Stromal cell of bone marrow (primary cell): ENCODE results near the gene IL9.
A peak's percentile ranks its signal among the peaks of the same experiment; 100 is the strongest.

Experiments used
- DNase-seq: peaks from one replicate; pipeline ENCODE4 v3.0.0-alpha.2; 2012; ENCODE audit warnings: low read depth

Gene IL9

DNA sequence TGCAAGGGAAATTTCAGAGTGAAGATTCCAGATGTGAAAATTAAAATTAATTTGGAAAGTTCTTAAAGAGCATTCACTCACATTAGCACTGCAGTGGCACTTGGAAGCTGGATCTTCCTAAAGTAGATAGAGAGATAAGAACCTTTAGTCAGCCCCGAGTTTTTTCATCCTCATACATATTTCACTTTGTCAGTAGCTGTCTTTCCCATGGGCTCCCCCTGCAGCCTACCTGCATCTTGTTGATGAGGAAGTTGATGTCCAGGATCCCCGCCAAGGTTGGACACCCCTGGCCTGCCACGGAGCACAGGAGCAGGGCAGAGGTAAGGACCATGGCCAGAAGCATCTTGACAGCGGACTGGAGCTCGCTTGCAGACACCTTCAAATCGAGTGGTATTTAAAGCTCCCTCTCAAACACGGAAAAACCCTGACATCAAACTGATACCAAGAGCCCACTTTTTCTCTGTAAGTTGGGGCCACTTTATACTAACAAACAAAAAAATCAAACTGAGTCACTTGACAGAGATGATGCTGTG is at the start of gene IL9:
Gene IL9, minus strand, starts transcription at position 368 of the 533 bp plus-strand sequence. Its CDS starts 25 bp downstream, at position 343.
- DNase-seq = no peak

GRCh38 chr5:135944967-135945560 is 49.4 kb upstream of the IL9 start:
- peak; percentile 75 for DNase-seq

- DNase-seq = no peak
These were observed 48.9 kb upstream of the IL9 start for GRCh38 chr5:135944564-135944963.

GRCh38 chr5:135942202-135942771 is 46.6 kb upstream of the IL9 start:
- no peak for DNase-seq

GRCh38 chr5:135941711-135942110 is 46.1 kb upstream of the IL9 start:
- DNase-seq = no peak

DNA sequence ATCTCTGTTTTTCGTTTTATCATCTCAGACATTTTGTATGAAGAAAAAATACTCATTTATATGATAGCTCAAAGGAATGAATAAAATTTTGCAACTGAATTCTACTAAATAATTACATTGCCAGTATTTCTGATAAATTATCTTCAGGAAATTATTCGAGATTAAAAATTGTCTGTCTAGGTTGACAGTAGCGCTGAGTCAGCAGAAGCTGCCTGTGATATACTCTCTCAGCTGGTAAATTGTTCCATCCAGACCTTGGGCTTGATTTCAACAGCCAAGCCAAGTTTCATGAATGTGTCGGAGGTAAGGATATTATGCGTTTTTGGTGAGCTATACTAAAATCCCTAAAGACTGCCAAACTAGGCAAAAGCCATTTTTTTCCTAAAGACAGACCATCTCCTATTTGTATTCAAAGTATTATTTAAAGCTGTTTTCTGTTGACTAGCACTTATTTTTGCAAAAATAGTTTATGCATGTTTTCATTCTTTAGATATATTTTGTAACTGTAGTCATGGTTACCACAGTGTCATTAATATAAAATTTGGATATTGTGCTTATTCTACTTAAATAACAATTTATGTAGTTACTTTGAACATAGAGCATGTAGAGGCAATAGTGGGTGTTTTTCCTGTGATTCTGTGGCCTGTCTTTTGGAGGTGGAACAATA is 41.7 kb upstream of the IL9 start:
- DNase-seq = no peak

DNA sequence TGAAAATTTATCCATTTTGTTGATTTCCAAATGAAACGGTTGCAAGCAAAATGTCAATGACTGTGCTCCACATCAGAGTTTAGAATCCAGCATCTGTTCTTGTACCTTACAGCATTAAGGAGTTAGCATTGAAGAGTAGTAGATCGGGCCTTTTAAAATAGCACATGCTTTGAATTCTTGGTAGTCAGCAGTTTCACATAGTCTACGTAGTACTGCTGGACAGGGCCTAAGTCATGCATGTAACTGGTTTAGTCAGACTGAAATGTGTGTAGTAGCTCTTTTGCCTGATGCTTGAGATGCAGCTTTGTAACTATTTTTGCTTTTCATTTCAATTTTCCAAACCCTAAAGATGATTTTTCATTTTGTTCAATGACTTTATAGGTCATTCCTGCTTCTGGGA is 39.3 kb upstream of the IL9 start:
- DNase-seq = no peak

DNA sequence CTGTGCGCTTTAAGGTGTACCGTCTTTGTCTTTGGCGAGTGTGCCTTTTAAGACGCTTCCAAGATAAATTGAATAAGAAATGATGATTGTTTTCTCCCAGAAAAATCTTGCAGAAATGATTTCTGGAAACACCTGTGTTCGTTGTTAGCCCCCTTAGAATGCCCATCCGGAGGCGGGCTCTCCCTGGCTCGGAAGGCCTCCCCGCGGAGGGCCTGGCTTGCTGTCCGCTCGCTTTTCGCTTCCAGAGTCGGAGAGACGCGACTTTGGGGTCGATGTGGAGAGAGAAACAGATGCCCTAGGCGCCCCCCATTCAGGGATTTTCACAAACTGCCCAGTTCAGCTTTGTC is 35.3 kb upstream of the IL9 start:
- no peak for DNase-seq

GRCh38 chr5:135930029-135930948 is 34.6 kb upstream of the IL9 start:
- DNase-seq = no peak

DNA sequence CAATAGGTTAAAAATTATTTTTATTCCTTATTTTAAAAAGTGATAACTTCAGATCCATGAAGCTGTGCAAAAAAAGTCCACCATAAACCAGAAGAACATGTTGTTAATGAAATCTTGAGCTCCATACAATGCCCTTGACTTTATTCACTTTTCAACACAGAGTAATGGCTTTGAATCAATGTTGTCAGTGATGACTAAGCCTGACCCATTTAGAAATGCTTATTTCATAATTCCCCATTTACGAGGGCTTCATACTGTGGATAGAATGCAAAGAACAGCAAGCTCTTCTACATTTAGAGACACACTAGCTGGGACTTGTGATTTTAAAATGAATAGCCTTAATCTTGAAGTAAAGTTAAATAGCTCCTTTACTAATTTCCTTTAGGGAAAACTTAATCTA is 25.7 kb upstream of the IL9 start:
- DNase-seq = peak; percentile 38

- no peak for DNase-seq
These were observed 24.6 kb upstream of the IL9 start for GRCh38 chr5:135920199-135920598.

- no peak for DNase-seq
These were observed 21.1 kb upstream of the IL9 start for GRCh38 chr5:135916638-135917263.

- DNase-seq = no peak
These were observed 19.9 kb upstream of the IL9 start for GRCh38 chr5:135915466-135916001.

- no peak for DNase-seq
These were observed 18.3 kb upstream of the IL9 start for GRCh38 chr5:135913713-135914626.

DNA sequence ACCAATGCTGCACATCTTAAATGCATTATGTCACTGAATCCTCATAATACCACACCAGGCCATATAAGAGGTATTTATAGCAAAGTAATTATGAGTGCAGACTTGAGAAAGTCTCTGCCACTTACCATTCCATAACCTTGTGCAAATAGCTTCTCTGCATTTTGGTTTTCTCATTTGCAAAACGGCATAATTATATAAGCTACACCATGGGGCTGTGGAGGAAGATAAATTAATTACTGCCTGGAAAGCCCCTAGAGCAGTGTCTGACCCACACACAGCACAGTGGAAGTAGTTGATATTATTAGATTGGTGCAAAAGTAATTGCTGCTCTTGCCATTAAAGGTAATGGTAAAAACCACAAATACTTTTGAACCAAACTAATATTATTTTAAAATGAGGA is 9.5 kb upstream of the IL9 start:
- DNase-seq = no peak

DNA sequence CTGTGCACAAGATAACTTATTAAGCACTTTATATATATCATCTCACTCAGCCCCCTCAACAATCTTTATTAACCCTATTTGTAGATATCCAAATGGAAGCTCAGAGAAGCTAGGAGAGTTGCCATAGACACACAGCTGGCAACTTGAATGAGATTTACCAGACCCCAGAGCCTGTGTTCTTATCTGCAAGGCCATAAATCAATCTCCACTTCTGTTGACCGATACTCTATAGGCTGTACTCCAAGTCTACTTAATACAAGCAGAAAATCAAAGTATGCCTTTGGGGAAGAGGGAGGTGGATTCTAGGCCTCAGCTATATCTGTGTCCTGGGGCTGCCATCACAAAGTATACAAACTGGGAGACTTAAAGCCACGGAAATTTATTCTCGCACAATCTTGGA is 6.0 kb upstream of the IL9 start:
- DNase-seq = no peak

DNA sequence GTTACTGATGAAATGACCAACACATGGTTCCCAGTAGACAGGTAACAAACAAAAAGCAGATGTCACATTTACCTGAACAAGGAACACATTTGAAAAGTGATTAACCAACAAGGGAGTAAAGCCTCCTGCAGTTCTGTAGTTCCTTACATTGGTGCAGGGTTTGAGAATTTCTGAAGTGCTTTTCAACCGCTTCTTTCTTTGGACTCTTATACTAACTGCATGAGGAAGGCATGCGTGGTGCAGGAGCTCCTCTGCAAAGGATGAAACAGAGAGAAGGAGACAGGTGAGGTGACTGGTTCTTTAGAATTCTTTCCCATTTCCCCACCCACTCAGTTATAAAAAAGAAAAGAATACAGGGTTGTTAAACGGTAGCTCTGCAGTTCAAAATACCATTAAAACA is 4.6 kb upstream of the IL9 start:
- no peak for DNase-seq

DNA sequence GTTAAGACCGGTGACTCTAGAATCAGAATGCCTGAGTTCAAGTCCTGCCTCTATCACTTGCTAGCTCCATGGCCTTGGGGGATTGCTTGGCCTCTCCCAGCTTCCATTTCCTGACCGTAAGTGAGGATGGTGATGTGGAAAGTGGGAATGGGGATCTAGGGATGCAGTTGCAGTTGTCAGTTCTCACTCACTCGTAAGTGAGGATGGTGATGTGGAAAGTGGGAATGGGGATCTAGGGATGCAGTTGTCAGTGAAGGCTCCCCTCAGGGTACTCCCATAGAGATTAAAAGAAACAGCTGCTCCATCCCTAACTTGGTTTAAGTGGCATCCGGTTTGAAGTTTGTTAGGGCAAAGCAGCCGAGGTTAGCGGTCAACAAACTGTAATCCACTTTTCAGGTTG is 3.0 kb upstream of the IL9 start:
- no peak for DNase-seq

- DNase-seq = no peak
These were observed 852 bp downstream of the IL9 start for GRCh38 chr5:135894789-135895188.

GRCh38 chr5:135894276-135894675 is 1.4 kb downstream of the IL9 start:
- no peak for DNase-seq

DNA sequence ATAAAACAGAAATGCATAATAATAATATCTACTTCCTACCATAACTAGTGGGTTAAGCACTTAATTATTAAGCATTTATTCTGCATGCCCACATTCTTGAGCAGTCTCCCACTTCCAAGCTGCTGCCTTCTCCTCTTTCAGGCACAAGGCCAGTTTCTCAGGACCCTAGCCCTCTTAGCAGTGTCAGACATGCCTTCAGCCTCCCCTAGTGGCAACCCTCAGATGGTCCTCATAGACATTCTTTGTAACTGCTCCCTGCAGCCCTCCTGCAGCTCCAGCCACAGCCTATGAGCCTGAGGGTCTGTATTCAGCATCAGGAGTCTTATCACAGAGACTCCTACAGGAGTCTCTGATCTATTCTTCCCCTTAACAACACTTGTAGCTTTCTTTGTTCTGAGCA is 3.9 kb downstream of the IL9 start:
- DNase-seq = no peak
